Endodermal cell (in vitro differentiated cells): Measurements from ENCODE around the gene ADGRD2. TPM values are rescaled to one million over a fixed set of nuclear protein-coding genes. Genes with fewer than 3 reads are reported as not detected.
A peak's percentile ranks its signal among the peaks of the same experiment; 100 is the strongest.

ENCODE experiments used
- DNase-seq: peaks from one replicate; pipeline ENCODE4 v3.0.0-alpha.2; 2017
- H3K27ac ChIP-seq: 2 replicates; pipeline ENCODE4 v1.5.1; 2013; ENCODE audit warnings: mild to moderate bottlenecking, low read depth, low read length, moderate library complexity
- H3K27me3 ChIP-seq: 2 replicates; pipeline ENCODE4 v1.6.1; 2013; ENCODE audit warnings: mild to moderate bottlenecking, low read length, moderate library complexity; ENCODE audit not compliant: insufficient read depth, control insufficient read depth, poor library complexity, severe bottlenecking
- H3K36me3 ChIP-seq: 2 replicates; pipeline ENCODE4 v1.7.0; 2013; ENCODE audit warnings: mild to moderate bottlenecking, low read length, moderate library complexity; ENCODE audit not compliant: control insufficient read depth, insufficient read depth
- H3K4me1 ChIP-seq: one replicate; pipeline ENCODE4 v1.7.0; 2013; ENCODE audit warnings: low read length; ENCODE audit not compliant: control insufficient read depth, insufficient read depth
- H3K4me3 ChIP-seq: 2 replicates; pipeline ENCODE4 v1.5.1; 2013; ENCODE audit warnings: mild to moderate bottlenecking, low read length, moderate library complexity
- H3K9ac ChIP-seq: 2 replicates; pipeline ENCODE4 v1.6.1; 2013; ENCODE audit warnings: mild to moderate bottlenecking, low read length, moderate library complexity; ENCODE audit not compliant: poor library complexity, severe bottlenecking; ENCODE audit errors: extremely low read depth
- H3K9me3 ChIP-seq: 2 replicates; pipeline ENCODE4 v1.6.1; 2013; ENCODE audit warnings: mild to moderate bottlenecking, low read length, moderate library complexity; ENCODE audit not compliant: control insufficient read depth
- H3K27ac Mint-ChIP-seq: 2 replicates; pipeline ENCODE4 v1.8.0; 2020; ENCODE audit warnings: mixed read lengths
- H3K27me3 Mint-ChIP-seq: 2 replicates; pipeline ENCODE4 v1.8.0; 2021; ENCODE audit warnings: mild to moderate bottlenecking, mixed read lengths; ENCODE audit not compliant: insufficient read depth
- H3K36me3 Mint-ChIP-seq: 2 replicates; pipeline ENCODE4 v1.8.0; 2020; ENCODE audit warnings: low read depth, mixed read lengths
- H3K4me1 Mint-ChIP-seq: 2 replicates; pipeline ENCODE4 v1.8.0; 2020; ENCODE audit warnings: mixed read lengths
- H3K4me3 Mint-ChIP-seq: 2 replicates; pipeline ENCODE4 v1.8.0; 2020; ENCODE audit warnings: mild to moderate bottlenecking, moderate library complexity, mixed read lengths
- H3K9me3 Mint-ChIP-seq: 2 replicates; pipeline ENCODE4 v1.8.0; 2020; ENCODE audit warnings: mild to moderate bottlenecking, mixed read lengths
- CTCF ChIP-seq: fragments of 200-600 bp; sonication (generic); conservative IDR thresholded peaks from 2 replicates; pipeline ENCODE4 v1.5.0; 2021; ENCODE audit warnings: antibody characterized with exemption, mild to moderate bottlenecking
- WGBS, 2 experiments: methylation state at CpG; one replicate each; pipeline versions ENCODE4 v1.1.5 to v1.1.7; 2013; ENCODE audit warnings: missing lambda C conversion rate in 2 of 2, mixed read lengths in 1 of 2; ENCODE audit not compliant: insufficient coverage in 1 of 2, insufficient read length in 1 of 2; 5-methylcytosine and 5-hydroxymethylcytosine counted together
- total RNA-seq, 2 donors: library from RNA; stranded (reverse); fragmentation: NEBNext Ultra II Directional in 1 of 2; extraction: Animal tissue kit (Norgen Biotek cat#: 25700) in 1 of 2; gene quantifications; 2 replicates in 1 of 2; 3 replicates in 1 of 2; pipeline ENCODE4 v1.2.1, GENCODE V29; 2021

Gene ADGRD2
- total RNA-seq, 2 donors from 2014 or later: 0.33 to 0.40 TPM

- Mint-ChIP-seq H3K4me1 (no peaks in the 10 kb centered on the region), H3K27me3 (no peaks in the 10 kb centered on the region), H3K4me3 (no peak overlapping the region), H3K36me3 (peaks cover 70% of the 10 kb centered on the region), H3K9me3 (no peaks in the 10 kb centered on the region), H3K27ac (peak overlapping the region; percentile 80)
- 85 to 100% methylated on average over 1 to 7 of the region's 7 CpGs for WGBS, 2 experiments
- no peaks in the 10 kb centered on the region for H3K9me3 ChIP-seq
- H3K4me1 ChIP-seq: no peaks in the 10 kb centered on the region
- DNase-seq: peak; percentile 89
- peak; percentile 65 for TF ChIP-seq CTCF
- H3K4me3 ChIP-seq: no peak overlapping the region
- peaks cover 68% of the 10 kb centered on the region for H3K36me3 ChIP-seq
- H3K27me3 ChIP-seq: no peaks in the 10 kb centered on the region
- H3K27ac ChIP-seq: no peak overlapping the region
- no peak overlapping the region for H3K9ac ChIP-seq
These were observed 72.2 kb downstream of the ADGRD2 start for GRCh38 chr9:124522121-124523098.

GRCh38 chr9:124526174-124526573 lies 75.9 kb downstream of the ADGRD2 start:
- 92 to 100% methylated on average over 1 to 2 of the region's 2 CpGs for WGBS, 2 experiments
- no peak for TF ChIP-seq CTCF
- H3K36me3 ChIP-seq: peaks cover 71% of the 10 kb centered on the region
- Mint-ChIP-seq H3K9me3 (no peaks in the 10 kb centered on the region), H3K27ac (no peak overlapping the region), H3K27me3 (no peaks in the 10 kb centered on the region), H3K36me3 (peaks cover 52% of the 10 kb centered on the region), H3K4me1 (no peaks in the 10 kb centered on the region), H3K4me3 (no peak overlapping the region)
- H3K9me3 ChIP-seq: no peaks in the 10 kb centered on the region
- no peaks in the 10 kb centered on the region for H3K4me1 ChIP-seq
- no peak overlapping the region for H3K27ac ChIP-seq
- no peaks in the 10 kb centered on the region for H3K27me3 ChIP-seq
- no peak overlapping the region for H3K9ac ChIP-seq
- H3K4me3 ChIP-seq: no peak overlapping the region
- no peak for DNase-seq

- Mint-ChIP-seq H3K9me3 (no peaks in the 10 kb centered on the region), H3K27ac (no peak overlapping the region), H3K4me1 (no peaks in the 10 kb centered on the region), H3K36me3 (peaks cover 47% of the 10 kb centered on the region), H3K4me3 (no peak overlapping the region), H3K27me3 (no peaks in the 10 kb centered on the region)
- peaks cover 65% of the 10 kb centered on the region for H3K36me3 ChIP-seq
- no peak for DNase-seq
- 91 to 94% methylated on average over 3 of the region's 3 CpGs for WGBS, 2 experiments
- TF ChIP-seq CTCF: no peak
- no peak overlapping the region for H3K9ac ChIP-seq
- H3K4me3 ChIP-seq: no peak overlapping the region
- no peaks in the 10 kb centered on the region for H3K27me3 ChIP-seq
- H3K27ac ChIP-seq: no peak overlapping the region
- H3K4me1 ChIP-seq: no peaks in the 10 kb centered on the region
- H3K9me3 ChIP-seq: no peaks in the 10 kb centered on the region
These were observed 77.5 kb downstream of the ADGRD2 start for GRCh38 chr9:124527781-124528180.

Other genes starting within 250 kb of the ADGRD2 start
- 10 to 100 TPM; 17.1 to 32.5 TPM for gene NEK6, start 192.5 kb upstream of the ADGRD2 start, total RNA-seq
- gene PSMB7, start 35.0 kb upstream of the ADGRD2 start, total RNA-seq: 100 to 1,000 TPM; 203 to 223 TPM
- gene NR5A1, start 56.9 kb downstream of the ADGRD2 start, total RNA-seq: under 1 TPM in 1 of 2 donors, not detected in 1; 0.37 TPM